ENCODE data around the gene NPSR1. TPM values are rescaled to one million over a fixed set of nuclear protein-coding genes. Genes with fewer than 3 reads are reported as not detected.

NPSR1 gene
- total and polyA plus RNA-seq, 12 donors: not detected

GRCh38 chr7:34735526-34735925 lies 77.5 kb downstream of the NPSR1 start:
- no peak overlapping the region for H3K27ac ChIP-seq
- H3K9me3 ChIP-seq: no peaks in the 10 kb centered on the region
- H3K27me3 ChIP-seq: no peaks in the 10 kb centered on the region
- TF ChIP-seq CTCF (IDR thresholded peaks at IDR 0.05): no peak
- intact Hi-C loops (cut with DNase I): no loop called here
- WGBS, 2 donors: 3 to 8% methylated on average over 2 of the region's 2 CpGs
- no peaks in the 10 kb centered on the region for H3K4me1 ChIP-seq
- H3K4me3 ChIP-seq: no peak overlapping the region
- DNase-seq (no peak), ATAC-seq (no peak)
- H3K36me3 ChIP-seq: no peaks in the 10 kb centered on the region

DNA sequence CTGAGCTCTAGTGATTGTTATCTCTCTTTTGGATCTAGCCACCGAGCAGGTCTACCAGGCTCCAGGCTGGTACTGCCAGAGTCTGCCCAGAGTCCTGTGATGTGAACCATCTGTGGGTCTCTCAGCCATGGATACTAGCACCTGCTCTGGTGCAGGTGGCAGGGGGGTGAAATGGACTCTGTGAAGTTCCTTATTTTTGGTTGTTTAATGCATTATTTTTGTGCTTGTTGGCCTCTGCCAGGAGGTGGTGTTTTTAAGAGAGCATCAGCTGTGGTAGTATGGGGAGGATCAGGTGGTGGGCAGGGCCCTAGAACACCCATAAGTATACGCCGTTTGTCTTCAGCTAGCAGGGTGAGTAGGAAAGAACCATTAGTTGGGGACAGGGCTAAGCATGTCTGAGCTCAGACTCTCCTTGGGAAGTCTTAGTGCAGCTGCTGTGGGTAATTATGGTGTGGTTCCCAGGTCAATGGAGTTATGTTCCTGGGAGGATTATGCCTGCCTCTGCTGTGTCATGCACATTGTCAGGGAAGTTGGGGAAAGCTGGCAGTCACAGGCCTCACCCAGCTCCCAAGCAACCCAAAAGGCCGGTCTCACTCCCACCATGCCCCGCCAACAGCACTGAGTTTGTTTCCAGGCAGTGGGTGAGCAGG lies 81.8 kb downstream of the NPSR1 start:
- TF ChIP-seq CTCF (IDR thresholded peaks at IDR 0.05): no peak
- WGBS, 2 donors: 78 to 80% methylated on average over 5 of the region's 5 CpGs
- Histone ChIP-seq H3K36me3 (no peaks in the 10 kb centered on the region), H3K27me3 (no peaks in the 10 kb centered on the region), H3K4me3 (no peak overlapping the region), H3K9me3 (peaks cover 0 to 14% (median 0%) of the 10 kb centered on the region in 11 donors), H3K4me1 (no peaks in the 10 kb centered on the region), H3K27ac (no peak overlapping the region)
- no peak for ATAC-seq
- DNase-seq: no peak
- intact Hi-C loops (cut with DNase I): no loop called here

- H3K36me3 ChIP-seq: no peaks in the 10 kb centered on the region
- no peak overlapping the region for H3K4me3 ChIP-seq
- DNase-seq (no peak), ATAC-seq (no peak)
- H3K4me1 ChIP-seq: no peaks in the 10 kb centered on the region
- WGBS, 2 donors: 52 to 62% methylated on average over 1 of the region's 1 CpG
- no peaks in the 10 kb centered on the region for H3K27me3 ChIP-seq
- intact Hi-C loops (cut with DNase I): no loop called here
- no peak for TF ChIP-seq CTCF (IDR thresholded peaks at IDR 0.05)
- peaks cover 0 to 14% (median 0%) of the 10 kb centered on the region in 11 donors for H3K9me3 ChIP-seq
- no peak overlapping the region for H3K27ac ChIP-seq
Measured at GRCh38 chr7:34740840-34741239, 82.8 kb downstream of the NPSR1 start.

GRCh38 chr7:34747176-34747781 lies 89.3 kb downstream of the NPSR1 start:
- intact Hi-C loops (cut with DNase I): loop anchor here in 1 of 10 donors (5.0 kb wide), 1 partner anchor 290 kb away; the partner anchor contains the start of gene DPY19L1
- H3K27ac ChIP-seq: peak overlapping the region in 6 of 10 donors; percentile 52 to 78 (median 68)
- H3K27me3 ChIP-seq: no peaks in the 10 kb centered on the region
- no peak overlapping the region for H3K4me3 ChIP-seq
- ATAC-seq: no peak
- peaks cover 0 to 10% (median 0%) of the 10 kb centered on the region in 11 donors for H3K9me3 ChIP-seq
- TF ChIP-seq CTCF (IDR thresholded peaks at IDR 0.05): no peak
- 75 to 81% methylated on average over 8 of the region's 8 CpGs for WGBS, 2 donors
- DNase-seq: no peak
- H3K36me3 ChIP-seq: no peaks in the 10 kb centered on the region
- H3K4me1 ChIP-seq: peaks cover 0 to 23% (median 5%) of the 10 kb centered on the region in 9 donors
